K562 (cell line): ENCODE measurements around the gene SCAMP5. TPM values are rescaled to one million over a fixed set of nuclear protein-coding genes. Genes with fewer than 3 reads are reported as not detected.

Experiments
- ATAC-seq: fragments of 200-7000 bp; cut with Tn5 transposase; 3 replicates; pipeline ENCODE4 v1.9.1; 2020; ENCODE audit warnings: moderate library complexity
- BruUV-seq: library from RNA; stranded (reverse); fragments of 400-500 nt; replicated peaks from 2 replicates; lab custom pipeline; 2021; lab: Mats Ljungman, UMichigan
- CTCF ChIA-PET: fragments of 300-600 bp; formaldehyde crosslinking; extraction: SDS; loops from one replicate; lab custom pipeline; 2021; ENCODE audit warnings: low intra/inter-chr PET ratio; lab: Yijun Ruan, JAX
- POLR2A ChIA-PET: fragments of 300-600, 350-650 bp; sonication (Branson Sonifier 250); formaldehyde crosslinking; extraction: SDS; loops from one replicate; lab custom pipeline; 2021; ENCODE audit warnings: antibody characterized with exemption, inconsistent platforms; lab: Yijun Ruan, JAX
- DNase-seq, 4 experiments: peaks; one replicate each; pipeline versions ENCODE4 v3.0.0 to v3.0.0-alpha.2; 2011 to 2018; ENCODE audit warnings: low spot score in 3 of 4, mixed read lengths in 3 of 4; ENCODE audit errors: extremely low read depth in 1 of 4
- FAIRE-seq: peaks from 2 replicates; lab custom pipeline; 2011; peaks lifted over from hg19 to GRCh38; lab: Jason Lieb, UNC
- H2AFZ ChIP-seq: 2 replicates; pipeline ENCODE4 v1.6.0; 2011; ENCODE audit warnings: low read depth, low read length, control low read depth, inconsistent platforms
- H3K27ac ChIP-seq: fragments of 200-600 bp; 3 replicates; pipeline ENCODE4 v1.8.0; 2011; ENCODE audit warnings: low read depth, mild to moderate bottlenecking, control low read depth, inconsistent platforms, low read length, moderate library complexity, mixed read lengths; ENCODE audit errors: extremely low read depth
- H3K27me3 ChIP-seq, 2 experiments: fragments of 300-600 bp in 1 of 2; 2 replicates in 1 of 2; 3 replicates in 1 of 2; pipeline versions ENCODE4 v1.6.0 to v1.8.0; 2011; ENCODE audit warnings: inconsistent platforms in 2 of 2, low read length in 2 of 2, mild to moderate bottlenecking in 1 of 2, mixed read lengths in 1 of 2, moderate library complexity in 1 of 2; ENCODE audit not compliant: control insufficient read depth in 2 of 2, insufficient read depth in 2 of 2
- H3K36me3 ChIP-seq: fragments of 300-600 bp; 3 replicates; pipeline ENCODE4 v1.8.0; 2011; ENCODE audit warnings: mild to moderate bottlenecking, low read length, inconsistent platforms; ENCODE audit not compliant: control insufficient read depth, insufficient read depth
- H3K4me1 ChIP-seq, 2 experiments: fragments of 200-600 bp in 1 of 2; replicated peaks in 1 of 2; 2 replicates in 1 of 2; 3 replicates in 1 of 2; pipeline versions ENCODE4 v1.5.1 to v1.8.0; 2011; ENCODE audit warnings: inconsistent platforms in 2 of 2, low read length in 2 of 2, mild to moderate bottlenecking in 1 of 2, mixed read lengths in 1 of 2, moderate library complexity in 1 of 2; ENCODE audit not compliant: control insufficient read depth in 2 of 2, insufficient read depth in 2 of 2
- H3K4me2 ChIP-seq: 2 replicates; pipeline ENCODE4 v1.6.1; 2011; ENCODE audit warnings: low read length, control low read depth, inconsistent platforms, mixed read lengths; ENCODE audit not compliant: insufficient read depth
- H3K4me3 ChIP-seq: fragments of 200-600 bp; sonication (generic), shearing (Covaris generic); 2 replicates; pipeline ENCODE4 v1.5.1; 2016; ENCODE audit warnings: control low read depth, inconsistent platforms
- H3K79me2 ChIP-seq: fragments of 200-600 bp; 3 replicates; pipeline ENCODE4 v1.8.0; 2011; ENCODE audit warnings: low read length, inconsistent platforms; ENCODE audit not compliant: control insufficient read depth, insufficient read depth
- H3K9ac ChIP-seq, 2 experiments: 2 replicates each; pipeline versions ENCODE4 v1.6.0 to v1.6.1; 2011; ENCODE audit warnings: low read depth in 2 of 2, low read length in 2 of 2, control low read depth in 1 of 2, inconsistent platforms in 1 of 2, mild to moderate bottlenecking in 1 of 2, mixed read lengths in 1 of 2; ENCODE audit not compliant: insufficient read depth in 1 of 2
- H3K9me1 ChIP-seq: one replicate; pipeline ENCODE4 v1.6.0; 2011; ENCODE audit warnings: inconsistent platforms, mild to moderate bottlenecking, low read length, moderate library complexity; ENCODE audit not compliant: control insufficient read depth, insufficient read depth
- H3K9me3 ChIP-seq: replicated peaks from 2 replicates; pipeline ENCODE4 v1.5.1; 2011; ENCODE audit warnings: low read depth, low read length, inconsistent platforms; ENCODE audit not compliant: control insufficient read depth, insufficient read depth
- H4K20me1 ChIP-seq: replicated peaks from 2 replicates; pipeline ENCODE4 v1.6.1; 2011; ENCODE audit warnings: low read length, inconsistent platforms, mixed read lengths; ENCODE audit not compliant: control insufficient read depth, insufficient read depth
- ATF1 ChIP-seq, 2 experiments: fragments of 450-650 bp in 1 of 2; IDR thresholded peaks; 2 replicates each; pipeline ENCODE4 v1.6.1; 2016; ENCODE audit warnings: missing compliant biosample characterization in 1 of 2, missing genetic modification characterization in 1 of 2
- ATF4 ChIP-seq: fragments of 450-650 bp; formaldehyde crosslinking; IDR thresholded peaks from 2 replicates; pipeline ENCODE4 v1.4.0; 2022; ENCODE audit warnings: mild to moderate bottlenecking, moderate library complexity
- CAMTA2 ChIP-seq: fragments of 250-450 bp; sonication (Bioruptor Pico); conservative IDR thresholded peaks from 2 replicates; pipeline ENCODE4 v1.5.1; 2022
- CBFA2T2 ChIP-seq: fragments of 450-650 bp; conservative IDR thresholded peaks from 2 replicates; pipeline ENCODE4 v1.6.1; 2017; ENCODE audit warnings: mild to moderate bottlenecking
- E2F4 ChIP-seq: sonication (generic); formaldehyde crosslinking; IDR thresholded peaks from 2 replicates; pipeline ENCODE4 v1.8.0; 2022; ENCODE audit warnings: mild to moderate bottlenecking, low read depth, missing genetic modification reagents
- ESRRB ChIP-seq: fragments of 250-450 bp; sonication (Bioruptor Pico); IDR thresholded peaks from 2 replicates; pipeline ENCODE4 v1.5.0; 2020; ENCODE audit warnings: mild to moderate bottlenecking, moderate library complexity, borderline replicate concordance
- HDAC8 ChIP-seq: fragments of 450-650 bp; IDR thresholded peaks from 2 replicates; pipeline ENCODE4 v1.6.1; 2016; ENCODE audit warnings: mild to moderate bottlenecking, missing genetic modification characterization, moderate library complexity, missing compliant biosample characterization
- HSF4 ChIP-seq: fragments of 250-450 bp; sonication (Bioruptor Pico); IDR thresholded peaks from 2 replicates; pipeline ENCODE4 v2.1.2; 2022; ENCODE audit warnings: mild to moderate bottlenecking, moderate library complexity, borderline replicate concordance
- ILK ChIP-seq: fragments of 450-650 bp; IDR thresholded peaks from 2 replicates; pipeline ENCODE4 v1.6.1; 2016; ENCODE audit warnings: missing genetic modification characterization, low read depth, mild to moderate bottlenecking, missing compliant biosample characterization, moderate library complexity, borderline replicate concordance
- MYBL2 ChIP-seq, 2 experiments: fragments of 450-650 bp in 1 of 2; sonication (generic) in 1 of 2; formaldehyde crosslinking in 1 of 2; IDR thresholded peaks; 2 replicates each; pipeline versions ENCODE4 v1.6.1 to v1.8.1; 2017 to 2022; ENCODE audit warnings: borderline replicate concordance in 1 of 2, inconsistent platforms in 1 of 2, low read depth in 1 of 2, mild to moderate bottlenecking in 1 of 2, missing genetic modification reagents in 1 of 2, moderate library complexity in 1 of 2
- NFIC ChIP-seq: fragments of 450-650 bp; IDR thresholded peaks from 2 replicates; pipeline ENCODE4 v1.6.1; 2017; ENCODE audit warnings: mild to moderate bottlenecking, inconsistent platforms
- POLR2G ChIP-seq: fragments of 200-400 bp; formaldehyde crosslinking; IDR thresholded peaks from 2 replicates; pipeline ENCODE4 v1.6.1; 2017; ENCODE audit warnings: low read depth, mild to moderate bottlenecking, antibody characterized with exemption, low read length, moderate library complexity
- SRSF9 ChIP-seq: fragments of 200-400 bp; formaldehyde crosslinking; IDR thresholded peaks from 2 replicates; pipeline ENCODE4 v1.6.1; 2017; ENCODE audit warnings: low read depth, low read length, borderline replicate concordance
- ZBTB34 ChIP-seq: fragments of 250-450 bp; sonication (Bioruptor Pico); IDR thresholded peaks from 2 replicates; pipeline ENCODE4 v1.8.0; 2021; ENCODE audit warnings: mild to moderate bottlenecking, moderate library complexity
- ZNF174 ChIP-seq: fragments of 250-450 bp; sonication (Bioruptor Pico); IDR thresholded peaks from 2 replicates; pipeline ENCODE4 v1.4.0; 2020; ENCODE audit warnings: mild to moderate bottlenecking
- ZNF347 ChIP-seq: fragments of 450-650 bp; formaldehyde crosslinking; IDR thresholded peaks from 2 replicates; pipeline ENCODE4 v1.4.0; 2020; ENCODE audit warnings: low read depth, mild to moderate bottlenecking, moderate library complexity
- ZNF444 ChIP-seq: fragments of 250-450 bp; sonication (Bioruptor Pico); IDR thresholded peaks from 2 replicates; pipeline ENCODE4 v1.4.0; 2020; ENCODE audit warnings: mild to moderate bottlenecking, moderate library complexity
- WGBS: fragments of 100-300 bp; shearing (Covaris generic); methylation state at CpG from one replicate; pipeline ENCODE4 v1.1.6; 2016; ENCODE audit warnings: low coverage, mixed read lengths; ENCODE audit not compliant: insufficient coverage; ENCODE audit errors: missing lambda C conversion rate; 5-methylcytosine and 5-hydroxymethylcytosine counted together
- in situ Hi-C: fragments of 300-500 bp; cut with MboI; formaldehyde crosslinking; loops from 4 replicates; pipeline ENCODE4 v1.15.0; 2018; ENCODE audit warnings: inconsistent platforms, mixed read lengths
- intact Hi-C: fragments of 100-400 bp; cut with micrococcal nuclease; formaldehyde crosslinking; loops from 2 replicates; pipeline ENCODE4 v1.14.2; 2022
- polyA plus RNA-seq, 8 experiments: library from polyadenylated mRNA; depleted of rRNA in 4 of 8; stranded (reverse) in 5 of 8; unstranded in 3 of 8; fragments of >200 nt; fragmentation: Nextera tagmentation in 2 of 8; fragmentation: Illumina TruSeq in 1 of 8; extraction: Ambion mirVana in 2 of 8; extraction: Trizol in 1 of 8; gene quantifications; 2 replicates each; pipeline versions ENCODE4 v1.2.1 to v1.2.3, GENCODE V29; 2011 to 2014; ENCODE audit warnings: inconsistent platforms in 1 of 8, missing spikeins in 1 of 8
- total RNA-seq, 7 experiments: library from RNA; depleted of rRNA in 6 of 7; stranded (reverse); fragments of >200 nt in 6 of 7; fragmentation: Illumina TruSeq in 2 of 7; extraction: Trizol in 2 of 7; gene quantifications; 2 replicates each; pipeline versions ENCODE4 v1.2.1 to v1.2.3, GENCODE V29; 2011 to 2021; ENCODE audit warnings: low replicate concordance in 1 of 7

The SCAMP5 gene
- total and polyA plus RNA-seq, 9 of the 15 experiments (the other 6 are each of a cell fraction or from before 2014, with no cell fraction given), result 0.09 to 0.29 (median 0.19) TPM; not detected in 5

GRCh38 chr15:74955796-74956647 lies 39.3 kb upstream of the SCAMP5 start:
- Histone ChIP-seq H2AFZ (peak overlapping the region; percentile 93), H3K27me3 (peaks cover 19 to 24% of the 10 kb centered on the region in 2 experiments), H3K9ac (peak overlapping the region; percentile 66 to 91), H3K9me3 (no peaks in the 10 kb centered on the region), H3K9me1 (peaks cover 4% of the 10 kb centered on the region), H3K4me3 (peak overlapping the region; percentile 52), H3K79me2 (peaks cover 7% of the 10 kb centered on the region; the same call in 1 of the 3 replicates), H3K4me1 (peaks cover 36 to 64% of the 10 kb centered on the region in 2 experiments), H3K36me3 (no peaks in the 10 kb centered on the region), H3K27ac (peak overlapping the region; percentile 68), H3K4me2 (peak overlapping the region; percentile 73), H4K20me1 (peaks cover 32% of the 10 kb centered on the region)
- WGBS, result 3% methylated on average over 81 of the region's 88 CpGs
- intact Hi-C loops (loop anchor here (2.0 to 10.0 kb wide), 3 partner anchors 33 to 581 kb away; partner anchors contain the start of gene C15orf39), in situ Hi-C loops (no loop called here)
- ATAC-seq (peak; percentile 73), DNase-seq (peak; percentile 67 to 88 (median 74)), FAIRE-seq (no peak)
- BruUV-seq, result no TSS peak
- ChIA-PET POLR2A (interaction anchor here (0.6 to 2.0 kb wide), 5 partner anchors 9 to 328 kb away, joined by 3 to 5 read pairs (median 3); partner anchors contain the start of gene PPCDC), CTCF (interaction anchor here (1.0 kb wide), 1 partner anchor 32 kb away, joined by 3 read pairs; no protein-coding TSS in a partner anchor)
- TF ChIP-seq NFIC, result peak; percentile 26; the same call in 1 of the 2 replicates
- TF ChIP-seq ILK (tag), result no peak
- TF ChIP-seq HSF4 (CRISPR knock-in tag), result no peak
- peak; percentile 91 for TF ChIP-seq E2F4
- TF ChIP-seq ATF1 (CRISPR knock-in tag; IDR thresholded peaks at IDR 0.05), result peak; percentile 53; the same call in 1 of the 2 replicates
- TF ChIP-seq ATF1 (tag; IDR thresholded peaks at IDR 0.05), result peak; percentile 78
- TF ChIP-seq POLR2G, result no peak; the same call in 1 of the 2 replicates
- TF ChIP-seq ZNF444, result no peak
- TF ChIP-seq ZBTB34 (CRISPR knock-in tag), result peak; percentile 57; the same call in 1 of the 2 replicates
- no peak for TF ChIP-seq ATF4 (CRISPR knock-in tag)
- no peak for TF ChIP-seq ZNF174 (CRISPR knock-in tag)
- no peak for TF ChIP-seq CAMTA2 (CRISPR knock-in tag)
- no peak for TF ChIP-seq ESRRB (CRISPR knock-in tag)
- no peak for TF ChIP-seq MYBL2 (IDR thresholded peaks at IDR 0.05; ENCODE audit: low read depth)
- no peak for TF ChIP-seq MYBL2 (CRISPR knock-in tag; IDR thresholded peaks at IDR 0.05; ENCODE audit: borderline replicate concordance)
- TF ChIP-seq SRSF9, result no peak
- peak; percentile 36 for TF ChIP-seq CBFA2T2
- TF ChIP-seq HDAC8 (tag), result peak; percentile 92
- no peak for TF ChIP-seq ZNF347
